HG03135 (cell line): Measurements from ENCODE around the gene RBM22.
"Not testable (repeated sequence)": the region's sequence is repeated elsewhere in the genome, so short reads cannot be mapped to it uniquely, and the experiment has no call there.

Source experiments
- ATAC-seq: cut with Tn5 transposase; IDR thresholded peaks from one replicate; pipeline ENCODE4 v1.9.1; 2021; ENCODE audit warnings: mild to moderate bottlenecking, moderate library complexity; ENCODE audit not compliant: unreplicated experiment

Gene RBM22

DNA sequence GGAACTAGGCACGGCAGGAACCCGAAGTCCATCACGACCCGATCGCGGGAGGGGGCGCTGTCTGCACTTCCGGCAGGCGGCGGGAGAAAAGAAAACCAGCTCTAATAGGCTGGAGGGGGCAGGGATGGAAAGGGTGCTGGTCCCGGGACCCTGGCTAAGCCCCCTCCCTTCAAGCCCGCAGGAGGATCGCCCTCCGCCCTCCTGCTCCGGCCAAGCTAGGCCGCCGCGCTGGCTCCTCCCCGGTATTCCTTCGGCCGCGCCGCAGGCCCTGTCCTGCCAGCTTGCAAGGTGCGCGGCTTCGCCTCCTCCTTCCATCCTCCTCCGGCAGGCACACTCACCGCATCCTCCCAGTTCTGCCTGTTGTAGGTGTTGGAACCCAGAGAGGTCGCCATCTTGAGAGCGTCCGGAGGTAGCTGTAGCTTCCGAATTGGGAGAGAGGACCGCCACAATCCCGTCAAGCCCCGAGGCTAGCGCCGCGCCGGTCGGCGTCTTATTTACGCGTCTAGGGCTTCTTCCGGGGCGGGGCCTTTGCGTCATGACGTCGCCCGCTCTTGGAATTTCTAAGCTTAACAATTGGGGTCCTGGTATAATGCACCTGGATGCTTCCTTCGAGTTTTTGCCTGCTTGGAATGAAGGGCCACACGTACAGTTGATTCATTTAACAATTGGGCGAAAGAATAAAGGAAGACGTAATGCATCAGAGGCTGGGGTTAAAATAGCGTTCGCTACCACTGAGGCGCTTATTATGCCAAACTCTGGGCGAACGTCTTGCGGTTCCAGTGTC, at the start of gene RBM22:
RBM22 (minus strand) TSS at position 469 of the 784 bp plus-strand sequence; CDS start at position 392, 77 bp downstream.
- peak; percentile 93 for ATAC-seq

DNA sequence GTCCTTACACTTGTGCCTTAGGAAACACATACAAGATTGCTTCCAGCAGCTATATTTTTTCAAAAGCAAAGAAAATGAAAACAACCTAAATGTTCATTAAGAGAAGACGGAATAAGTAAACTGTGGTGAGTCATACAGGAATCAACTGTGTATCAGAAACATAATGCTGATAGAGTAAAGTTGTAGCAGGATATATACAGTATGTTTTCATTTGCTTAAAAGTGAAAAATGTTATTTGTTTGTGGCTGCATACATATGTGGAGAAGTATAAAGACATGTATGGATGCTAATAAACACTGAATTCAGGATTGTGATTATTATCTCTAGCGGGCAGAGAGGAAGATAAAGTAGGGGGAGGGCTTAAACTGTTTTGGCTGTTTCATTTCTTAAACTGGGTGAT, 49.6 kb upstream of the RBM22 start:
- ATAC-seq = no peak

DNA sequence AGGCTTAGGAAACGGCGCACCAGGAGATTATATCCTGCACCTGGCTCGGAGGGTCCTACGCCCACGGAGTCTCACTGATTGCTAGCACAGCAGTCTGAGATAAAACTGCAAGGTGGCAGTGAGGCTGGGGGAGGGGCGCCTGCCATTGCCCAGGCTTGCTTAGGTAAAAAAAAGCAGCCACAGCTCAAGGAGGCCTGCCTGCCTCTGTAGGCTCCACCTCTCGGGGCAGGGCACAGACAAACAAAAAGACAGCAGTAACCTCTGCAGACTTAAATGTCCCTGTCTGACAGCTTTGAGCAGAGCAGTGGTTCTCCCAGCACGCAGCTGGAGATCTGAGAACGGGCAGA, 42.3 kb upstream of the RBM22 start:
- ATAC-seq = not testable (repeated sequence)

DNA sequence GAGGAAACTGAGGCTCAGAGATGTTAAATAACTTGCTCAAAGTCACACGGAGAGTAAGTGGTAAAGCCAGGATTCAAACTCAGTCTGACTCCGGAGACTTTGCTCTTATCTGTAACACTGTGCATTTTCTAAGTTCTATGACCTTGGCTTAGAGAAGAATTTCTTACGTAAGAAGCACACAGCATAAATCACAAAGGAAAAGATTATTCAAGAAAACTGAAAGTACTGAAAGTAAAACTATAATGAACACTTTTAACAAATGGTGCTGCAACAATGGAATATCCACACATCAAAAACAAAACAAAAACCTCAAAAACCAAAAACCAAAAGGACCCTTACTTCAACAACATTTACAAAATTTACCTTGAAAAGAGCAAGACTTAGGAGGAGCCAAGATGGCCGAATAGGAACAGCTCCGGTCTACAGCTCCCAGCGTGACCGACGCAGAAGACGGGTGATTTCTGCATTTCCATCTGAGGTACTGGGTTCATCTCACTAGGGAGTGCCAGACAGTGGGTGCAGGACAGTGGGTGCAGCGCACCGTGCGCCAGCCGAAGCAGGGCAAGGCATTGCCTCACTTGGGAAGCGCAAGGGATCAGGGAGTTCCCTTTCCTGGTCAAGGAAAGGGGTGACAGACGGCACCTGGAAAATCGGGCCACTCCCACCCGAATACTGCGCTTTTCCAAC, 41.7 kb upstream of the RBM22 start:
- ATAC-seq = not testable (repeated sequence)

DNA sequence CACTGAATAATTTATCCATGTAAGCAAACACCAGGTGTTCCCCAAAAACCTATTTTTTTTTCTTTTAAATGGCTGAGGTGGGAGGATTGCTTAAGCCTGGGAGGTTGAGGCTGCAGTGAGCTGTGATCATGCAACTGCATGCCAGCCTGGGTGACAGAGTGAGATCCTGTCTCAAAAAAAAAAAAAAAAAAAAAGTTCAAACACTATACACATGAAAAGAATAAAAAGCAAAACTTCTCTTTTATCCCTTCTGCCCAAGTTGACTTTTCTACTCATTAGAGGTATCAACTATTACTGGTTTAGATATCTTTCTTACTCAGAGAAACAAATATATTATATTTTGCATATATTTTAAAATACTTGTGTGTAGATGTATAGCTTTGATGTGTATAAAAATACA, 40.1 kb upstream of the RBM22 start:
- no peak for ATAC-seq

DNA sequence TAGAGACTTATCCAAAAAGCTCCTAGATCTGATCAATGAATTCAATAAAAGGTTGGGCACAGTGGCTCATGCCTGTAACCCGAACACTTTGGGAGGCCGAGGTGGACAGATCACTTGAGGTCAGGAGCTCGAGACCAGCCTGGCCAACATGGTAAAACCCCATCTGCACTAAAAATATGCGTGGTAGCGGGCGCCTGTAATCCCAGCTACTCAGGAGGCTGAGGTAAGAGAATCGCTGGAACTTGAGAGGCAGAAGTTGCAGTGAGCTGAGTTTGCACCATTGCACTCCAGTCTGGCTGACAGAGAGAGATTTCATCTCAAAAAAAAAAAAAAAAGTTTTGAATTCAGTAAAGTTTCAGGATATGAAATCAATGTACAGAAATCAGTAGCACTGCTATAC, 38.0 kb upstream of the RBM22 start:
- no peak for ATAC-seq

DNA sequence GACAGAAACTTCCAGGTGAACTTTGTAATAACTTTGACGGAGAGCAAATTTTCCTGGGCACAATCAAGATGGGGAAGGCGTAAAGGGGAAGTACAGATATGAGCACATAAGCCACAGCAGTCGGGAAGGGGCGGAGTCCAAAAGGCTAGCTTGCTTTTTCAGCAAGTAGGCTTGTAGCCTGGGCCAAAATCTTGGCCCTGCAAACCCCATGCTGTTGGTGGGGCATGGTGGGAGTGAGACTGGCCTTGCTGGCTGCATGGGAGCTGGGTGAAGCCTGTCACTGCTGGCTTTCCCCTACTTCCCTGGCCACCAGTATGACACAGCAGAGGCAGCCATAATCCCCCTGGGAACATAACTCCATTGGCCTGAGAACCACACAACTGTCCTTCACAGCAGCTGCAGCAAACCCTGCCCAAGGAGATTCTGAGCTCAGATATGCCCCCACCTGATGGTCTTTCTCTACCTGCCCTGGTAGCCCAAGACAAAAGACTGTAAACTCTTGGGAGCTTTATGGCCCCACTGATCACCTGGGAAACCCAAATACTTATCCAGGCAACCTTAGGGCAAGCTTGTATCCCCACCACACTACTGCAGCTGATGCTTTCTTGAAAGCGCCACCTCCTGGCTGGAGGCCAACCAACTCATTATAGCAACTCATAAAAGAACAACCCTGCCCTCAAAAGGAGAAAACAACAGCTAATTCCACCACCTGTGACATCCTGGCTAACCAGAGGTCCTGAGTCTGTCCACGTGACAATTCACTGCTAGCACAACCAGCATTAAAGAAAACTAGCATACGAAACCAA, 33.9 kb upstream of the RBM22 start:
- ATAC-seq = no peak

DNA sequence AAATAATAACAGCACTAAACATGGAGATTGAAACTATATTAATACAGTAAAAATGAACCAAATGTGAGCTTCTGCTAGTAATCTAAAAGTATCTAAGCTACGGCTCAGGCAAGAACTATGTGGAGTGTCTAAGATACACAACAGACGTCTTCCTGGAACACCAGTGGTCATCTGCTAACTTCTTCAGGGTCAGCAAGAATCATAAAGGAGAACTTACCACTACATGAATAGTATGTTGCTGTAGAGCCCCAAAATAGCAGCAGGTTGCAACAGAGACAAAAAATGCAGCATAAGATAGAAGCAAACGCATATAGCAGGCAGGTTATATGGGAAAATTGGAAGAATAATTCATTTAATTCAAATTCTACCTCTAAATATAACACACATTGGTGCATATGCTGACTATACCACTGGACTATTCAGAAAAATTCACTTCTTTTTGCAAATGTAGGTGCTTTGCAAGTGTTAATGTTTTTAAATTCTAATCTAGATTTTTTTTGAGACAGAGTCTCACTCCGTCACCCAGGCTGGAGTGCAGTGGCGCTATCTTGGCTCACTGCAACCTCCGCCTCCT, 30.9 kb upstream of the RBM22 start:
- no peak for ATAC-seq

DNA sequence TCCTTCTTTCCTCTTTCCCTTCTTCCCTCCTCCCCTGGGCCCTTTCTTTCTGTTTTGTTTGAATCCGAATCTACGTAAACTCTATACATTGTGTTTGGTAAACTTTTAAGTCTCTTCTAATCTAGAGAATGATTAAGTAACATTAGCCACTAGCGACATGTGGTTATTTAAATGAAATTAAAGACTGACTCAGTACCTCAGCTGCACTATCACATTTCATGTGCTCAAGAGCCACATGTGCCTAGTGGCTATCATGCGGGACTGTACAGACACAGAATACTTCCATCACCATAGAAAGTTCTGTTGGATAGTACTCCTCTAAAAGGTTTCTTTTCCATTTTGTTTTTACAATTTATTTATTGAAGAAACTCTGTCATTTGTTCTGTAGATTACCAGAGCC, 29.0 kb upstream of the RBM22 start:
- ATAC-seq = no peak

DNA sequence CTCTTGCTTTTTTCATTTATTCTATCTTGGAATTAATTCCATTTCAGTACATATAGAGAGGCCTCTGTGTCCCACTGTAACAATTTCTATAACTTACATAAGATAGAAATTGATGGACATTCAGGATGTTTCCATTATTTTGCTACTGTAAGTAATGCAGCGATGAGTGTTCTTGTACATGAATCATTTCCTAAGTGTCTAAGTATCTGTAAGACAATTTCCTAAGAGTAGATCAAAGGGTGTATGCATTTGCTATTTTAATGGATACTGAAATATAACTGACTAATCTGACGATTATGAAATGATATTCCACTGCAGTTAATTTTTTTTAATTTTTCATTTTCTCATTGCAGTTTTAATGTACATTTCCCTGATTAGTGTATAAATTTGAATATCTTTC, 23.0 kb upstream of the RBM22 start:
- ATAC-seq = no peak

DNA sequence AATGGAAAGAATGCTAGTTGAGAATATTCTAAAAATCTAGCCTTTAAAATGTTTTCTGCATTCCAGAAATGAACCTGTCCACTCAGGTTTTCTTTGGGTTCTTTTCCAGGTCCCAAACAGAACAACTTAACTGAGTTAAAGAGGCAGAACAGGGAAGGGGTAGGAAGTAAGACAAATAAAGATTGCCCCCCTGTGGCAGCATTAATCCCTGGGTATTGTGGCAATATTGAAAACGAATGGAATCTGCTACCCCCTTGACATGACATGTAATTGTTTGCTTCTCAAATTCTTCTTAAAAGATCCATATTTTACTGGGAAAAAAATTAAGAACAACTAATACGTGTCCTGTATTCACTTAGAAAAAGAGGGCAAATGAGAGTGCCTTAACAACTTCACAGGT, 9.3 kb upstream of the RBM22 start:
- ATAC-seq = no peak

DNA sequence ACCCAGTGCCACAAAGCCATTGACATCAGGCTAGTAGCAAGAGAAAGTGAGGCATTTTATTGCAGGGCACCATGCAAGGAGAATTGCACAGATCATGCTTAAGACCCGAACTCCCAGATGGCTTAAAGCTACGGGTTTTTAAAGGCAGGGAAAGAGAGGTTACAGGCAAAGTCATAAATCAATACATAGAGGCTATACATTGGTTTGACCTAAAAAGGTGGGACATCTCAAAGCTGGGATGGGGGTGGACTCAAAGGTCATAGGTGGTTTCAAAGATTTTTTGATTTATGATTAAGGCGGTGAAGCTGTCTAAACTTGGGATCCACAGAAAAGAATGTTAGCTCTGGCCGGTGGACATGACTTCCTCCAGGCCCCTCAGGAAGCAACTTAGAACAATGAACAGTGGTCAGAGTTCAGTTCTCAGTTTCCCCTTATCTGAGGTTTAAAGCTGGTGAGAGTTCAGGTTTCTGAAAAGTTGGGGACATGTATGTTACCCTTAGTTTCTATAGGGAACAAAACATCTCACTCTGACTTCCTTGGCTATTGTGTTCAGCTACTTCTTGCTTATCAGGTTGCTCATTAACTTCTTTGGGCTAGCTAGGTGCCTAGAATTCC, 6.0 kb upstream of the RBM22 start:
- ATAC-seq = no peak

DNA sequence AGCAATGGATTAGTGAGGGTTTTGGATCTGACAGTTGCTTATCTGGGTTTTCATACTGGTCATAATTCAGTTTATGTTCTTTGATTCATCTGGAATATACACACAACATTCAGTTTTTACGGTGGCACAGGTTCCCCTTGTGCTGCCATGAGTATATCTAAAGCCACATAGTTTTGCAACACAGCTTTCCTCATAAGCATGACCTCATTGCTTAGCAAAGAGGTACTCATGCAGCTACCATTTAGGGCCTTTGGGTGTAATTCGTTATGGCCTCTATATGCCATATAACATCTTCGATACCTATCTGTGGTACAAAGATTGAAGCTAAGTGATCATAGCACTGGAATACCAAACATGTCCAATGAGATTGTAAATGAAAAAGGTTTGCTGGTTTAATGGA, 2.9 kb upstream of the RBM22 start:
- no peak for ATAC-seq

DNA sequence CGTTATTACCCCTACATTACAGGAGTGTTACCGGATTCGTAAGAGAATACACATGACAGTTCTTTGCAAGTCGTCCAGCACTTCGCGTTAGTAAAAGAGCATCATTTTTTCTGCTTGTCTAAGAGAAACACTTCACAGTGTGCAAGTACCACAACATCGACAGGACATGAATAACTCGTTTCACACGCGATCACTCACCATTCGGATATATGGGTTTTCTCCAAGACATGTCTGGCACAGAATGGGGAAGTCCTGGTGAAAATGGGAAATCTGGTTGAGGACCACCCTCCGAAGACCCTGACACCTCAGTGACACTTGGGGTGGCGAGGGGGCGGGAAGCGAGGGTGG, 642 bp downstream of the RBM22 start:
- ATAC-seq = peak; percentile 6

DNA sequence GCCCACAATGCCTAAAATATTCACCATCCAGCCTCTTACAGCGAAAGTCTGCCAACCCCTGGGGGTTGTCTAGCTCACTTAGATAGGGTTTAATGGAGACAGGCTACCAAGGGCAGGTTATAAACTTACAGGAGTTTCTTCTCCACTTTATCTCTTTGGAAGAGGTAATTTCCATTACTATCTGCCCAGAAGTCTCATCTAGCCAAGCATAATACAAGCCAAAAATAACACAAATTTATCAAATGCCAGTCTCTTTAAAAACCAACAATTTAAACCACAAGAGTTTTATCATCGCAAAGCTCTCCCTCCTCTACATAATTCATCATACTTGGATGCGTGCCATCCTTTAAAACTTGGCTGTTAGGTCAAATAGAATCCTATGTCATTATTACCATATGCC, 6.2 kb downstream of the RBM22 start:
- no peak for ATAC-seq

DNA sequence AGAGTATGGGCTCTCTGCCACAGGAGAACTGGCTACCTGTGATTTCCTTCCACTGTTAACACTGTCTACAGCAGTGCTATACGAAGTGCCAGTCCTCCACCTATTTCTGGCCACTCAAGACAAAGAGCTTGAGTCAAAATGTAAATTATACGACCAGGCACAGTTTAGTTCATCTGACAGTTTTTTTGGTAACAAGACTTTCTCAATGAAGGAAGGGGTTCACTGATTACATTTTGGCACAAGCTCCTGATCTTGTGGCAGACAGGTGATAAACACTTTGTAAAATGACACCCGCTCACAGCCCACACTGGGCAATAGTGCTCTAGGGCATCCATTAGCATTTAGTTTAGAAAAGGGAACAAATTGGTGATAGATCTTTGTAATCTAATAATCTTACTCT, 8.6 kb downstream of the RBM22 start:
- no peak for ATAC-seq

DNA sequence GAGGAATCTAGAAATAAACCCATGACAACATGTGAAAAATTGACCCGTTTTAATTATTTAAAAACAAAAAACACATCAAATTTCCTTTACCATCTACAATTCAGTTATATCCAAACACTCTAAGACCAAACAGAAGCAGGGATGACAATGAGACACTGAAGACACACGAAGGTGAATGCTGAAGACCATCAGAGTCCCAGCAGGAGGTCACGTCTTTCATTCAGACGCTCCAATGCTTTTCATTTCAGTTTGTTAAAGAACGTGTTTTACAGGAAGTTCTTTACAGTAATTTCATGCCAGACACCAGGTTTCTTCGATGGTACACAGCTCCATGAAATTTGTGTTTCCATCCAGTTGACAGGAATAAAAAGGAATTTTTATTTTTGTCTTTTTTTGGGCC, 10.1 kb downstream of the RBM22 start:
- no peak for ATAC-seq

DNA sequence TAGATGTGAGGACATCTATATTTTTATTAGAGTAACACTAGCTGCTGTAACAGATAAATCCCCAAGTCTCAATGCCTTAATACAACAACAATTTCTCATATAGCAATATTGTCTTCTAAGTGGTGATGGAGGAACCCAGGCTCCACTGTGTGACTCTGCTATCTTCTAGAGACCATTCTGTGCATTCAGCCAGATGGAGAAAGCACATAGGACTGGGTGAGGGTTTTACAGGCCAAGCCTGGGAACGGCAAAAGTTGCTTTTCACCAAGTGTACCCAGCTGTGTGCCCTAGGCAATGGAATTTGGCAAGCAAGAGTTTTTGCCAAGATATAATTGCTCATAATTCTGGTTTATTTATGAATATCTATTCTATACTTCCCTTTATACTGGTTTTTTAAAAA, 11.7 kb downstream of the RBM22 start:
- no peak for ATAC-seq

DNA sequence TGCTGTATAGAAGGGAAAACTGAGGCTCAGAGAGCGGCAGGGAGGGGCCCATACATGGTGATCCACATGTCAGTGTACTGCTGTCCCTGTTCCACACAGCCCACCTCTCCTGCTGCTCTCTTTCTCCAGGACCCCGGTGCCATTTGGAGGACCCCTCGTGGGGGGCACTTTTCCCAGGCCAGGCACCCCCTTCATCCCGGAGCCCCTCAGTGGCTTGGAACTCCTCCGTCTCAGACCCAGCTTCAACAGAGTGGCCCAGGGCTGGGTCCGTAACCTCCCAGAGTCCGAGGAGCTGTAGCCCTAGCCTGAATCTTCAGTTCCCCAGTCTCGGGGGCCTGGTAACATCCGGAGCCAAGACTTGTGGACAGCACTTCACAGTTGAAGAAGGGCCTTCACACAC, 24.3 kb downstream of the RBM22 start:
- ATAC-seq = no peak

DNA sequence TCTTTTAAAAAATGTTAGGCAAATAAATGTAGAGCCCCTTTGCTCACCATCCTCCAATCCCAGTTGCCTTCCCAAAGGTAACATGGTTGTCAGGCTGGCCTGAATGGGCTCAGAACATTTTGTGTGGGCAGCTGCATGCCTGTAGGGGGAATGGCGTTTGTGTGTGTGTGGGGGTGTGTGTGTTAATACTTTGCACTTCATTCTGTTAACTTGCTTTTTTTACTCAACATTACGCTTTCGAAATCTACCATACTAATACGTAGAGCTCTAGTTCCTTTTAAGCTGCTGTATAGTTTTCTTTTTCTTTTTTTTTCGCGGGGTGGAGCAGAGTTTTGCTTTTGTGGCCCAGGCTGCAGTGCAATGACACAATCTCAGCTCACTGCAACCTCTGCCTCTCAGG, 25.8 kb downstream of the RBM22 start:
- ATAC-seq = no peak

DNA sequence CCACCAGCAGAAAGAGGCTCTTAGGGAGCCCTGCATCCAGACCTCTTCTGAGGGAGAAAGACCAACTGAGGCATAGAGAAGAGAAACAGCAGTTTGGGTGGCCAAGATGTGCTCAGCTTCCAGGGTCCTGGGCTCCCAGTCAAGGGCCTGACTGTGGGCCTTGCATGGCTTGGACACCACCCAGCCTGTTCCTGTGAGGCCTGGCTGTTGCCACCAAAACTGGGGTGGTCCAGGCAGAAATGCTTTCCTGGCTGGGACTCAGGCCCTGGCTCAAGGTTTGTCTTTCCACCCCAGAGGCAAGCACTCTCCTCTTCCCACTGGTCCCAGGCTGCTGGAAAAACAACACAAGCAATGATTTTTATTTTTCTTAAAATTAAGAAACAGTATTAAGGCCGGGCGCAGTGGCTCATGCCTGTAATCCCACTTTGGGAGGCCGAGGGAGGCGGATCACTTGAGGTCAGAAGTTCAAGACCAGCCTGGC, 26.5 kb downstream of the RBM22 start:
- no peak for ATAC-seq
